ENCODE results near the gene PRKCD. TPM values are rescaled to one million over a fixed set of nuclear protein-coding genes. Genes with fewer than 3 reads are reported as not detected.

Gene PRKCD
- polyA plus RNA-seq, 3 donors, result 123 to 329 (median 158) TPM

DNA sequence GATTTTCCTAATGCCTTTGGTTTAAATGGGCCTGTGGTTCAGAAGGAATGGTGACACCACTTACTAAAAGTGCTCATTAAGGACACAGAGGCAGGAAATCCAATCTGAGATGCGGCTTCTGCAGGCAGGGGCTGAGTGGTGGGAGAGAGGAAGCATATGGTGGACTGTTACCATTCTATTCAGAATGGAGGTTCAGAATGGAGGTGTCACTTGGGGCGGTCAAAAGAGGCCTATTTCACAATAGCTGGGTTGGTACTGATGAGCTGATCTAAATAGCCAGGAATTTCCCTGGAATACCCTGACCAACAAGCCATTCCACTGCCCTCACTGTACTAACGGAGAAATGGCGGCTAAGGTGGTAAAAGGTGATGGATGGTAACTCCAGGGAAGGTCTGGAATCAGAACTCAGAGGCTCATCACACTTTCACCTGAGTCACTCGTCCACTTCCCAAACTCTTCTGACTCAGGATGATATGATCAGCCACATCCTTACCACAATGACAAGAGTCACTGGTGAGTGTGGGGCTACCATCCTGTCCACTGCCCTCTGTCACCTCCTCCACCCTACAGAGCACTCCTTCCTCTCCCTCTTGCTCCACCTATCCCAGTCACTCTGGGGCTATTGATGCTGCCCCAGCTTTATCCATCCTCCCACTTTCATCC is 46.5 kb upstream of the PRKCD start:
- Histone ChIP-seq H3K36me3 (replicated peaks in 1 of 2; ENCODE audit: control insufficient read depth in 1 of 2, insufficient read depth in 2 of 2, low read length in 2 of 2) (peaks cover 30 to 46% of the 10 kb centered on the region in 2 donors), H2AFZ (ENCODE audit: insufficient read depth, low read depth, low read length, poor library complexity, severe bottlenecking) (no peak overlapping the region), H3K27me3 (ENCODE audit: control insufficient read depth in 2 of 2, insufficient read depth in 2 of 2, low read length in 2 of 2) (no peaks in the 10 kb centered on the region), H3K9ac (ENCODE audit: insufficient read depth, low read length, poor library complexity, severe bottlenecking) (no peak overlapping the region), H3K4me1 (ENCODE audit: control insufficient read depth in 1 of 2, insufficient read depth in 2 of 2, low read length in 2 of 2) (peaks cover 32% of the 10 kb centered on the region in 2 donors), H3K9me3 (replicated peaks in 1 of 2; ENCODE audit: control insufficient read depth in 1 of 2, insufficient read depth in 1 of 2, low read length in 2 of 2) (no peaks in the 10 kb centered on the region), H3K27ac (ENCODE audit: low read depth in 1 of 2, low read length in 2 of 2) (peak overlapping the region in 1 of 2 donors; percentile 70), H4K20me1 (ENCODE audit: insufficient read depth, low read length) (peaks cover 22% of the 10 kb centered on the region), H3K79me2 (ENCODE audit: insufficient read depth, low read length) (no peaks in the 10 kb centered on the region), H3K4me2 (replicated peaks; ENCODE audit: extremely low read depth, low read length, poor library complexity, severe bottlenecking) (peak overlapping the region; percentile 10), H3K4me3 (replicated peaks in 1 of 3; ENCODE audit: low read depth in 2 of 3, low read length in 3 of 3) (peak overlapping the region in 1 of 3 experiments; percentile 13)
- peak; percentile 66 to 88 (median 67) for DNase-seq
- Mint-ChIP-seq H3K9me3 (no peaks in the 10 kb centered on the region), H3K27ac (no peak overlapping the region), H3K4me3 (no peak overlapping the region), H3K36me3 (peaks cover 32 to 54% of the 10 kb centered on the region in 2 donors), H3K27me3 (ENCODE audit: low read depth in 3 of 3) (no peaks in the 10 kb centered on the region), H3K4me1 (peaks cover 9% of the 10 kb centered on the region)
- WGBS (ENCODE audit: insufficient coverage), result 29% methylated on average over 2 of the region's 5 CpGs
- TF ChIP-seq, protein P1, sequence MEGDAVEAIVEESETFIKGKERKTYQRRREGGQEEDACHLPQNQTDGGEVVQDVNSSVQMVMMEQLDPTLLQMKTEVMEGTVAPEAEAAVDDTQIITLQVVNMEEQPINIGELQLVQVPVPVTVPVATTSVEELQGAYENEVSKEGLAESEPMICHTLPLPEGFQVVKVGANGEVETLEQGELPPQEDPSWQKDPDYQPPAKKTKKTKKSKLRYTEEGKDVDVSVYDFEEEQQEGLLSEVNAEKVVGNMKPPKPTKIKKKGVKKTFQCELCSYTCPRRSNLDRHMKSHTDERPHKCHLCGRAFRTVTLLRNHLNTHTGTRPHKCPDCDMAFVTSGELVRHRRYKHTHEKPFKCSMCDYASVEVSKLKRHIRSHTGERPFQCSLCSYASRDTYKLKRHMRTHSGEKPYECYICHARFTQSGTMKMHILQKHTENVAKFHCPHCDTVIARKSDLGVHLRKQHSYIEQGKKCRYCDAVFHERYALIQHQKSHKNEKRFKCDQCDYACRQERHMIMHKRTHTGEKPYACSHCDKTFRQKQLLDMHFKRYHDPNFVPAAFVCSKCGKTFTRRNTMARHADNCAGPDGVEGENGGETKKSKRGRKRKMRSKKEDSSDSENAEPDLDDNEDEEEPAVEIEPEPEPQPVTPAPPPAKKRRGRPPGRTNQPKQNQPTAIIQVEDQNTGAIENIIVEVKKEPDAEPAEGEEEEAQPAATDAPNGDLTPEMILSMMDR (IDR thresholded peaks at IDR 0.05), result no peak
- intact Hi-C loops (cut with micrococcal nuclease), result loop anchor here (1.0 to 10.0 kb wide), 3 partner anchors 50 to 83 kb away; partner anchors contain the start of gene PRKCD (in 1 of the 2)

DNA sequence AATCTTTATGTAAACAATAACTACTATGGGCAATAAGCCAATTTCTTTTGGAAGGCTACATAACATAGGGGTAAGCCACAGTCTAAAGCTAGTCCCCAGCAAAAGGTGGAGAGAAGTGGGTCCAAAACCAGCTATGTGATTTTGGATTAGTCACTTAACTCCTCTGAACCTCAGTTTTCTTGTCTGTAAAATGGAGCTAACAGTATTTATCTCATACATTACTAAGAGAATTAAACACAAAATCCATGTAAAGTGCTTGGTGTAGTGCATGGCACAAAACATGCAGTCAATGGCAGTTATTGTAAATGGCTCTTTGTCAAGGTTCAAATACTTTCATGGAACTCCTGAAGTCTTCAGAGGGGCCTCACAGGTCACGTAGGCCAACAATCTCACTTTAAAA is 44.1 kb upstream of the PRKCD start:
- H3K27me3 ChIP-seq (ENCODE audit: control insufficient read depth in 2 of 2, insufficient read depth in 2 of 2, low read length in 2 of 2), result no peaks in the 10 kb centered on the region
- Mint-ChIP-seq H3K36me3 (peaks cover 43 to 66% of the 10 kb centered on the region in 2 donors), H3K4me3 (no peak overlapping the region), H3K4me1 (no peaks in the 10 kb centered on the region), H3K9me3 (no peaks in the 10 kb centered on the region), H3K27me3 (ENCODE audit: low read depth in 3 of 3) (no peaks in the 10 kb centered on the region), H3K27ac (peak overlapping the region in 1 of 7 donors; percentile 46)
- no peak for DNase-seq
- no peak overlapping the region for H3K27ac ChIP-seq (ENCODE audit: low read depth in 1 of 2, low read length in 2 of 2)
- H3K4me3 ChIP-seq (replicated peaks in 1 of 3; ENCODE audit: low read depth in 2 of 3, low read length in 3 of 3), result no peak overlapping the region
- no peak overlapping the region for H3K4me2 ChIP-seq (replicated peaks; ENCODE audit: extremely low read depth, low read length, poor library complexity, severe bottlenecking)
- peaks cover 6% of the 10 kb centered on the region for H3K79me2 ChIP-seq (ENCODE audit: insufficient read depth, low read length)
- H3K9me3 ChIP-seq (replicated peaks in 1 of 2; ENCODE audit: control insufficient read depth in 1 of 2, insufficient read depth in 1 of 2, low read length in 2 of 2), result no peaks in the 10 kb centered on the region
- intact Hi-C loops (cut with micrococcal nuclease), result loop anchor here in 1 of 2 donors (10.0 kb wide), 1 partner anchor 48 kb away; the partner anchor contains the start of gene PRKCD
- H3K4me1 ChIP-seq (ENCODE audit: control insufficient read depth in 1 of 2, insufficient read depth in 2 of 2, low read length in 2 of 2), result peaks cover 22 to 23% of the 10 kb centered on the region in 2 donors
- WGBS (ENCODE audit: insufficient coverage), result 100% methylated on average over 1 of the region's 1 CpG
- no peak overlapping the region for H2AFZ ChIP-seq (ENCODE audit: insufficient read depth, low read depth, low read length, poor library complexity, severe bottlenecking)
- H3K9ac ChIP-seq (ENCODE audit: insufficient read depth, low read length, poor library complexity, severe bottlenecking), result no peak overlapping the region
- TF ChIP-seq, protein P1 (IDR thresholded peaks at IDR 0.05), result no peak
- H4K20me1 ChIP-seq (ENCODE audit: insufficient read depth, low read length), result peaks cover 22% of the 10 kb centered on the region
- peaks cover 49 to 62% of the 10 kb centered on the region in 2 donors for H3K36me3 ChIP-seq (replicated peaks in 1 of 2; ENCODE audit: control insufficient read depth in 1 of 2, insufficient read depth in 2 of 2, low read length in 2 of 2)
